Keratinocyte (primary cell): Measurements from ENCODE around the gene BFSP1. TPM values are rescaled to one million over a fixed set of nuclear protein-coding genes. Genes with fewer than 3 reads are reported as not detected.

Source experiments
- DNase-seq: peaks from one replicate; pipeline ENCODE4 v3.0.0-alpha.2; 2011; ENCODE audit warnings: low read depth, missing footprints, low spot score
- FAIRE-seq: peaks from 2 replicates; lab custom pipeline; 2011; peaks lifted over from hg19 to GRCh38; lab: Jason Lieb, UNC
- H2AFZ ChIP-seq: 2 replicates; pipeline ENCODE4 v1.6.0; 2012; ENCODE audit warnings: low read length, control low read depth, inconsistent platforms; ENCODE audit not compliant: control insufficient read depth
- H3K27ac ChIP-seq: 2 replicates; pipeline ENCODE4 v1.5.1; 2011; ENCODE audit warnings: low read length; ENCODE audit not compliant: control insufficient read depth, insufficient read depth
- H3K27me3 ChIP-seq: 3 replicates; pipeline ENCODE4 v1.6.0; 2011; ENCODE audit warnings: low read length; ENCODE audit not compliant: control insufficient read depth, insufficient read depth; ENCODE audit errors: extremely low read depth
- H3K36me3 ChIP-seq, 2 experiments: 2 replicates in 1 of 2; 3 replicates in 1 of 2; pipeline ENCODE4 v1.5.1; 2011; ENCODE audit warnings: low read length in 2 of 2, mild to moderate bottlenecking in 1 of 2; ENCODE audit not compliant: control insufficient read depth in 2 of 2, insufficient read depth in 2 of 2; ENCODE audit errors: extremely low read depth in 1 of 2
- H3K4me1 ChIP-seq: 3 replicates; pipeline ENCODE4 v1.5.1; 2011; ENCODE audit warnings: low read length; ENCODE audit not compliant: control insufficient read depth, insufficient read depth; ENCODE audit errors: extremely low read depth
- H3K4me2 ChIP-seq: 3 replicates; pipeline ENCODE4 v1.6.0; 2011; ENCODE audit warnings: low read depth, low read length; ENCODE audit not compliant: control insufficient read depth, insufficient read depth; ENCODE audit errors: extremely low read depth
- H3K4me3 ChIP-seq, 3 experiments: fragments of 200-600 bp in 1 of 3; sonication (generic) in 1 of 3; 2 replicates in 2 of 3; 3 replicates in 1 of 3; pipeline ENCODE4 v1.5.1; 2011 to 2016; ENCODE audit warnings: low read length in 3 of 3, mild to moderate bottlenecking in 3 of 3, control low read depth in 2 of 3, inconsistent platforms in 1 of 3, low read depth in 1 of 3, mixed read lengths in 1 of 3, mixed run types in 1 of 3, moderate library complexity in 1 of 3; ENCODE audit not compliant: control insufficient read depth in 2 of 3, insufficient read depth in 2 of 3; ENCODE audit errors: extremely low read depth in 1 of 3
- H3K79me2 ChIP-seq: 2 replicates; pipeline ENCODE4 v1.6.0; 2012; ENCODE audit warnings: low read length; ENCODE audit not compliant: control insufficient read depth, insufficient read depth
- H3K9ac ChIP-seq: 3 replicates; pipeline ENCODE4 v1.6.0; 2011; ENCODE audit warnings: low read length; ENCODE audit not compliant: control insufficient read depth, insufficient read depth; ENCODE audit errors: extremely low read depth
- H3K9me1 ChIP-seq: 3 replicates; pipeline ENCODE4 v1.6.0; 2011; ENCODE audit warnings: low read length; ENCODE audit not compliant: control insufficient read depth, insufficient read depth; ENCODE audit errors: extremely low read depth
- H3K9me3 ChIP-seq: 2 replicates; pipeline ENCODE4 v1.5.1; 2012; ENCODE audit warnings: low read depth, low read length; ENCODE audit not compliant: control insufficient read depth
- H4K20me1 ChIP-seq: 3 replicates; pipeline ENCODE4 v1.6.0; 2011; ENCODE audit warnings: low read length; ENCODE audit not compliant: control insufficient read depth, insufficient read depth; ENCODE audit errors: extremely low read depth
- CTCF ChIP-seq, 3 experiments: IDR thresholded peaks in 1 of 3; conservative IDR thresholded peaks in 1 of 3; optimal IDR thresholded peaks in 1 of 3; 2 replicates in 2 of 3; 3 replicates in 1 of 3; pipeline versions ENCODE3 to v1.5.1; 2011; ENCODE audit warnings: low read length in 3 of 3, mild to moderate bottlenecking in 3 of 3, moderate library complexity in 2 of 3, control low read depth in 1 of 3, inconsistent platforms in 1 of 3; ENCODE audit not compliant: insufficient read depth in 2 of 3; ENCODE audit errors: extremely low read depth in 1 of 3
- EZH2 ChIP-seq: IDR thresholded peaks from one replicate; pipeline ENCODE4 v1.6.1; 2012; ENCODE audit warnings: inconsistent platforms, mild to moderate bottlenecking, low read length, moderate library complexity
- dilution Hi-C: fragments of 300-500 bp; cut with MboI; formaldehyde crosslinking; loops from one replicate; pipeline ENCODE4 v1.7.0; 2020; ENCODE audit warnings: low sequenced_read_pairs; ENCODE audit not compliant: extremely low pct_ligation_motif_present
- polyA plus RNA-seq, 5 experiments: library from polyadenylated mRNA; depleted of rRNA in 3 of 5; stranded (reverse) in 3 of 5; stranded (forward) in 1 of 5; unstranded in 1 of 5; fragments of >200 nt; gene quantifications; 1 replicate in 1 of 5; 2 replicates in 3 of 5; 3 replicates in 1 of 5; pipeline versions ENCODE4 v1.2.1 to v1.2.3, GENCODE V29; 2011 to 2012; ENCODE audit warnings: missing spikeins in 2 of 5, low read depth in 1 of 5, low replicate concordance in 1 of 5

BFSP1 gene
- polyA plus RNA-seq, 1 donor (not counting 4 experiments of a cell fraction or from before 2014, with no cell fraction given): 2.2 TPM

DNA sequence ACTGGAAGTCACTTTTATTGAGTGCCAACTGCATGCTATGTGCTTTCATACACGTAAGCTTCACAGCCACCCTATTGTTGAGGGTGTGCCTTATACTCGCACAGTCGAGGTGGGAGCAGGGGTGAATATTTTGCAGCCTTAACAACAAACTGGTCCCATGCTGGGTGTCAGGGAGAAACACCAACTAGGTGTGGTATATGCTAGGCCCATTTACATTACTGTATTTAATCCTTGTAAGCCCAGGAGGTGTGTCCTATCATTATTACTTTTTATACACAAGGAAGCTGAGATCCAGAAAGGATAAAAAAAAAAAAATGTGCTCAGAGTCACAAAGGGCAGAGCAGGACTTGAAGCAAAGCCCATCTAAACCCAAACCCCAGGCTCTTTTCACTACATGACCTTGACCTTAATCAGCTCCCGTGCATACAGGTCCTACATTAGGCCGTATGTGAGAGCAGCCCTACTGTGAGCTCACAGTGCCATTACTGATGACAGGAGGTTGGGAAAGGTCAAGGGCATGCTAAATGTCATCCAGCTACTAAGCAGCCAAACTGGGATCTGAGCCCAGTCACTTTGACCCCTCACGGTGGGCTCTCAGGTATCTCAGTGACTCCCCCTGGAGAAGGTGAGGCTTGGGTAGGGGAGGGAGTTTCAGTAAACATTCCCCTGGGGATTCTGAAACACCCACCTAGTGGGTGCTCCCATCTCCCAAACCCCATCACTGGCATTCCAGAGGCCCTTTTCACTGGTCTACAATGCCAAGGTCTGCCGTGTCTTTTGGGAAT, 61.7 kb downstream of the BFSP1 start:
- H2AFZ ChIP-seq: no peak overlapping the region
- no peaks in the 10 kb centered on the region for H3K9me1 ChIP-seq
- no peaks in the 10 kb centered on the region for H3K9me3 ChIP-seq
- no peaks in the 10 kb centered on the region for H3K79me2 ChIP-seq
- dilution Hi-C loops: no loop called here
- no peaks in the 10 kb centered on the region for H3K27me3 ChIP-seq
- no peak for FAIRE-seq
- no peak for DNase-seq
- H3K4me2 ChIP-seq: no peak overlapping the region
- no peak overlapping the region for H3K9ac ChIP-seq
- no peak overlapping the region for H3K4me3 ChIP-seq
- no peak overlapping the region for H3K27ac ChIP-seq
- no peaks in the 10 kb centered on the region for H3K4me1 ChIP-seq
- no peaks in the 10 kb centered on the region for H3K36me3 ChIP-seq
- TF ChIP-seq EZH2 (no peak), CTCF (optimal IDR thresholded peaks at IDR 0.05 in 1 of 3, IDR thresholded peaks at IDR 0.05 in 1 of 3, conservative IDR thresholded peaks at IDR 0.05 in 1 of 3; ENCODE audit: extremely low read depth in 1 of 3, insufficient read depth in 2 of 3, low read length in 3 of 3) (no peak)
- H4K20me1 ChIP-seq: no peaks in the 10 kb centered on the region

- Histone ChIP-seq H3K9me3 (no peaks in the 10 kb centered on the region), H3K9me1 (no peaks in the 10 kb centered on the region), H4K20me1 (no peaks in the 10 kb centered on the region), H3K4me1 (no peaks in the 10 kb centered on the region), H3K79me2 (no peaks in the 10 kb centered on the region), H3K9ac (no peak overlapping the region), H3K4me3 (no peak overlapping the region), H3K27me3 (no peaks in the 10 kb centered on the region), H3K36me3 (no peaks in the 10 kb centered on the region), H3K27ac (no peak overlapping the region), H2AFZ (no peak overlapping the region), H3K4me2 (no peak overlapping the region)
- dilution Hi-C loops: no loop called here
- DNase-seq: no peak
- TF ChIP-seq CTCF (optimal IDR thresholded peaks at IDR 0.05 in 1 of 3, IDR thresholded peaks at IDR 0.05 in 1 of 3, conservative IDR thresholded peaks at IDR 0.05 in 1 of 3; ENCODE audit: extremely low read depth in 1 of 3, insufficient read depth in 2 of 3, low read length in 3 of 3): no peak
- no peak for TF ChIP-seq EZH2
- FAIRE-seq: no peak
Observed at GRCh38 chr20:17468073-17468840, 62.9 kb downstream of the BFSP1 start.
